Liver (tissue), 9 donors: ENCODE measurements around the gene C22orf42. TPM values are rescaled to one million over a fixed set of nuclear protein-coding genes. Genes with fewer than 3 reads are reported as not detected.
"Not testable (repeated sequence)": the region's sequence is repeated elsewhere in the genome, so short reads cannot be mapped to it uniquely, and the experiment has no call there.

Experiments
- DNase-seq: peaks from one replicate; pipeline ENCODE4 v3.0.0-alpha.2; 2017; ENCODE audit warnings: low spot score
- H3K27ac ChIP-seq, 2 donors: one replicate each; pipeline ENCODE4 v1.7.0; 2013; ENCODE audit warnings: inconsistent platforms in 2 of 2, low read length in 2 of 2, control low read depth in 1 of 2, low read depth in 1 of 2, mild to moderate bottlenecking in 1 of 2
- H3K27me3 ChIP-seq, 4 donors: one replicate each; pipeline versions ENCODE4 v1.6.1 to v1.7.0; 2013; ENCODE audit warnings: low read length in 3 of 4, inconsistent platforms in 1 of 4, mild to moderate bottlenecking in 1 of 4, moderate library complexity in 1 of 4; ENCODE audit not compliant: control insufficient read depth in 4 of 4, insufficient read depth in 4 of 4
- H3K36me3 ChIP-seq, 4 donors: one replicate each; pipeline versions ENCODE4 v1.6.1 to v1.7.0; 2013; ENCODE audit warnings: low read length in 3 of 4, mild to moderate bottlenecking in 3 of 4, low read depth in 1 of 4, moderate library complexity in 1 of 4; ENCODE audit not compliant: control insufficient read depth in 4 of 4, insufficient read depth in 3 of 4
- H3K4me1 ChIP-seq, 4 donors: one replicate each; pipeline versions ENCODE4 v1.6.1 to v1.7.0; 2013; ENCODE audit warnings: low read length in 3 of 4, mild to moderate bottlenecking in 3 of 4, moderate library complexity in 1 of 4; ENCODE audit not compliant: control insufficient read depth in 4 of 4, insufficient read depth in 4 of 4
- H3K4me3 ChIP-seq, 3 donors: one replicate each; pipeline versions ENCODE4 v1.6.1 to v1.7.0; 2013; ENCODE audit warnings: low read length in 3 of 3, control low read depth in 1 of 3, low read depth in 1 of 3, mild to moderate bottlenecking in 1 of 3
- H3K9ac ChIP-seq, 2 donors: one replicate each; pipeline ENCODE4 v1.7.0; 2013; ENCODE audit warnings: low read length in 2 of 2, mild to moderate bottlenecking in 2 of 2, moderate library complexity in 2 of 2, control low read depth in 1 of 2, low read depth in 1 of 2
- H3K9me3 ChIP-seq, 4 donors: one replicate each; pipeline versions ENCODE4 v1.6.1 to v1.7.0; 2013; ENCODE audit warnings: low read length in 3 of 4; ENCODE audit not compliant: control insufficient read depth in 4 of 4
- EGR1 ChIP-seq, 2 donors: IDR thresholded peaks; 2 replicates each; pipeline ENCODE4 v1.6.1; 2016 to 2018; ENCODE audit warnings: antibody characterized with exemption in 2 of 2, low read depth in 2 of 2
- FOXA1 ChIP-seq: IDR thresholded peaks from 2 replicates; pipeline ENCODE4 v1.6.1; 2016; ENCODE audit warnings: antibody characterized with exemption
- FOXA2 ChIP-seq: IDR thresholded peaks from 2 replicates; pipeline ENCODE4 v1.6.1; 2016; ENCODE audit warnings: antibody characterized with exemption
- GABPA ChIP-seq, 2 donors: IDR thresholded peaks in 1 of 2; conservative IDR thresholded peaks in 1 of 2; 2 replicates each; pipeline ENCODE4 v1.6.1; 2016; ENCODE audit warnings: antibody characterized with exemption in 2 of 2, mild to moderate bottlenecking in 1 of 2, moderate library complexity in 1 of 2
- HNF4A ChIP-seq, 2 donors: conservative IDR thresholded peaks; 2 replicates each; pipeline ENCODE4 v1.6.1; 2016; ENCODE audit warnings: antibody characterized with exemption in 2 of 2, mild to moderate bottlenecking in 2 of 2
- HNF4G ChIP-seq: IDR thresholded peaks from 2 replicates; pipeline ENCODE4 v1.6.1; 2016; ENCODE audit warnings: antibody characterized with exemption
- JUND ChIP-seq, 2 donors: IDR thresholded peaks; 2 replicates each; pipeline ENCODE4 v1.6.1; 2016; ENCODE audit warnings: antibody characterized with exemption in 2 of 2
- NR2F2 ChIP-seq: IDR thresholded peaks from 2 replicates; pipeline ENCODE4 v1.6.1; 2016; ENCODE audit warnings: antibody characterized with exemption
- RAD21 ChIP-seq, 2 donors: IDR thresholded peaks; 2 replicates each; pipeline ENCODE4 v1.6.1; 2016; ENCODE audit warnings: antibody characterized with exemption in 2 of 2, mild to moderate bottlenecking in 2 of 2
- RXRA ChIP-seq, 2 donors: IDR thresholded peaks; 2 replicates each; pipeline ENCODE4 v1.6.1; 2017 to 2018; ENCODE audit warnings: antibody characterized with exemption in 2 of 2, mild to moderate bottlenecking in 1 of 2
- SP1 ChIP-seq: IDR thresholded peaks from 2 replicates; pipeline ENCODE4 v1.6.1; 2018; ENCODE audit warnings: antibody characterized with exemption, mild to moderate bottlenecking
- TAF1 ChIP-seq: conservative IDR thresholded peaks from 2 replicates; pipeline ENCODE4 v1.6.1; 2016; ENCODE audit warnings: antibody characterized with exemption, mild to moderate bottlenecking
- YY1 ChIP-seq: IDR thresholded peaks from 2 replicates; pipeline ENCODE4 v1.6.1; 2016; ENCODE audit warnings: antibody characterized with exemption, mild to moderate bottlenecking
- WGBS: extraction: QIAGEN DNeasy Blood & Tissue Kit; methylation state at CpG from one replicate; pipeline ENCODE4 v1.1.7; 2013; 5-methylcytosine and 5-hydroxymethylcytosine counted together
- polyA plus RNA-seq, 2 donors: library from polyadenylated mRNA; stranded (reverse) in 1 of 2; unstranded in 1 of 2; fragments of 200-250 nt in 1 of 2; fragments of >200 nt in 1 of 2; fragmentation: Nextera tagmentation in 1 of 2; extraction: Ambion mirVana in 1 of 2; gene quantifications; one replicate each; pipeline versions ENCODE4 v1.2.1 to v1.2.3, GENCODE V29; 2013 to 2015
- total RNA-seq, 2 donors: library from RNA; depleted of rRNA; stranded (reverse); fragments of >200 nt; gene quantifications; one replicate each; pipeline ENCODE4 v1.2.3, GENCODE V29; 2014
- TF ChIP-seq, protein P1 (sequence below): IDR thresholded peaks from 2 replicates; pipeline ENCODE4 v1.6.1; 2016; ENCODE audit warnings: antibody characterized with exemption, mild to moderate bottlenecking
- TF ChIP-seq, protein P2 (sequence below): IDR thresholded peaks from 2 replicates; pipeline ENCODE4 v1.6.1; 2016; ENCODE audit warnings: antibody characterized with exemption
- TF ChIP-seq, protein P3 (sequence below): fragments of 150-350 bp; IDR thresholded peaks from 2 replicates; pipeline ENCODE4 v1.5.1; 2017; ENCODE audit warnings: improper control_type of control experiment, low read depth, low read length; ENCODE audit not compliant: missing input control
- donor health status: healthy.
- donor health status: healthy.
- donor health status: healthy.
- donor health status: healthy.
- donor health status: healthy.

The C22orf42 gene
- total and polyA plus RNA-seq, 4 donors: not detected

DNA sequence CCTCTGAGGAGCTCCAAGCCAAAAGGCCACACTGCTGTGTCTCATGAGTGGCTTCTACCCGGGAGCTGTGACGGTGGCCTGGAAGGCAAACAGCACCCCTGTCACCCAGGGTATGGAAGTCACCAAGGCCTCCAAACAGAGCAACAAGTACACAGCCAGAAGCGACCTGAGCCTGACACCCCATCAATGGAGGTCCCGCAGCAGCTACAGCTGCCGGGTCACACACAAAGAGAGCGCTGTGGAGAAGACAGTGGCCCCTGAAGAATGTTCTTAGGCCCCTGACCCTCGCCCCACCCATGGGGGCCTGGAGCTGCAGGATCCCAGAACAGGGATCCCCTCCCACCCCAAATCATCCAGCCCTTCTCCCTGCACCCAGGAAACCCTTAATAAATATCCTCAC is 40.9 kb upstream of the C22orf42 start:
- no peaks in the 10 kb centered on the region for H3K36me3 ChIP-seq
- no peaks in the 10 kb centered on the region for H3K9me3 ChIP-seq
- WGBS: 89% methylated on average over 7 of the region's 7 CpGs
- TF ChIP-seq, protein P1, sequence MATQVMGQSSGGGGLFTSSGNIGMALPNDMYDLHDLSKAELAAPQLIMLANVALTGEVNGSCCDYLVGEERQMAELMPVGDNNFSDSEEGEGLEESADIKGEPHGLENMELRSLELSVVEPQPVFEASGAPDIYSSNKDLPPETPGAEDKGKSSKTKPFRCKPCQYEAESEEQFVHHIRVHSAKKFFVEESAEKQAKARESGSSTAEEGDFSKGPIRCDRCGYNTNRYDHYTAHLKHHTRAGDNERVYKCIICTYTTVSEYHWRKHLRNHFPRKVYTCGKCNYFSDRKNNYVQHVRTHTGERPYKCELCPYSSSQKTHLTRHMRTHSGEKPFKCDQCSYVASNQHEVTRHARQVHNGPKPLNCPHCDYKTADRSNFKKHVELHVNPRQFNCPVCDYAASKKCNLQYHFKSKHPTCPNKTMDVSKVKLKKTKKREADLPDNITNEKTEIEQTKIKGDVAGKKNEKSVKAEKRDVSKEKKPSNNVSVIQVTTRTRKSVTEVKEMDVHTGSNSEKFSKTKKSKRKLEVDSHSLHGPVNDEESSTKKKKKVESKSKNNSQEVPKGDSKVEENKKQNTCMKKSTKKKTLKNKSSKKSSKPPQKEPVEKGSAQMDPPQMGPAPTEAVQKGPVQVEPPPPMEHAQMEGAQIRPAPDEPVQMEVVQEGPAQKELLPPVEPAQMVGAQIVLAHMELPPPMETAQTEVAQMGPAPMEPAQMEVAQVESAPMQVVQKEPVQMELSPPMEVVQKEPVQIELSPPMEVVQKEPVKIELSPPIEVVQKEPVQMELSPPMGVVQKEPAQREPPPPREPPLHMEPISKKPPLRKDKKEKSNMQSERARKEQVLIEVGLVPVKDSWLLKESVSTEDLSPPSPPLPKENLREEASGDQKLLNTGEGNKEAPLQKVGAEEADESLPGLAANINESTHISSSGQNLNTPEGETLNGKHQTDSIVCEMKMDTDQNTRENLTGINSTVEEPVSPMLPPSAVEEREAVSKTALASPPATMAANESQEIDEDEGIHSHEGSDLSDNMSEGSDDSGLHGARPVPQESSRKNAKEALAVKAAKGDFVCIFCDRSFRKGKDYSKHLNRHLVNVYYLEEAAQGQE: no peak
- TF ChIP-seq, protein P2, sequence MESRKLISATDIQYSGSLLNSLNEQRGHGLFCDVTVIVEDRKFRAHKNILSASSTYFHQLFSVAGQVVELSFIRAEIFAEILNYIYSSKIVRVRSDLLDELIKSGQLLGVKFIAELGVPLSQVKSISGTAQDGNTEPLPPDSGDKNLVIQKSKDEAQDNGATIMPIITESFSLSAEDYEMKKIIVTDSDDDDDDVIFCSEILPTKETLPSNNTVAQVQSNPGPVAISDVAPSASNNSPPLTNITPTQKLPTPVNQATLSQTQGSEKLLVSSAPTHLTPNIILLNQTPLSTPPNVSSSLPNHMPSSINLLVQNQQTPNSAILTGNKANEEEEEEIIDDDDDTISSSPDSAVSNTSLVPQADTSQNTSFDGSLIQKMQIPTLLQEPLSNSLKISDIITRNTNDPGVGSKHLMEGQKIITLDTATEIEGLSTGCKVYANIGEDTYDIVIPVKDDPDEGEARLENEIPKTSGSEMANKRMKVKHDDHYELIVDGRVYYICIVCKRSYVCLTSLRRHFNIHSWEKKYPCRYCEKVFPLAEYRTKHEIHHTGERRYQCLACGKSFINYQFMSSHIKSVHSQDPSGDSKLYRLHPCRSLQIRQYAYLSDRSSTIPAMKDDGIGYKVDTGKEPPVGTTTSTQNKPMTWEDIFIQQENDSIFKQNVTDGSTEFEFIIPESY: no peak
- TF ChIP-seq FOXA2: no peak
- no peak for TF ChIP-seq NR2F2
- TF ChIP-seq EGR1 (IDR thresholded peaks at IDR 0.05; ENCODE audit: low read depth in 2 of 2): no peak
- no peak for TF ChIP-seq RXRA (IDR thresholded peaks at IDR 0.05)
- no peak overlapping the region for H3K4me3 ChIP-seq
- no peak overlapping the region for H3K27ac ChIP-seq
- no peak overlapping the region for H3K9ac ChIP-seq
- H3K4me1 ChIP-seq: peaks cover 3 to 18% (median 8%) of the 10 kb centered on the region in 4 donors
- no peak for DNase-seq
- peaks cover 0 to 4% (median 0%) of the 10 kb centered on the region in 4 donors for H3K27me3 ChIP-seq

DNA sequence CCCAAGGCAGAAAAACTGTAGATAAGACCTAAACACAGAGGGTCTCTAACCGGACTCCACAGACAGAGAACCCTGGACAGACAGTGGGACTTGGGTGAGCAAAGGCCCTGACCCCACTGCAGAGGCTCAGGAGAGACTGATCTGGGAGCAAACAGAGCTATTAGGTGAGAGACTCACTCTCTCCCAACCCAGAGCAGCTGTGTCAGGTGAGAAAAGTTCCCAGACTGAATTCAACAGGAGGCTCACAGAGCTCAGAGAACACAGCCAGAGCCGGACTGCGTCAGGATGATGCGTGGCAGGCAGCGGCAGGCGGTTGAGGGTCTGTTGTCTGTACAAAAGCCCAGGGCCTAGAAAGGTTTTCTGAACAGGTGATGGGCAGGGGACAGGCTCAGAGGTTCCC is 40.2 kb upstream of the C22orf42 start:
- no peak for DNase-seq
- TF ChIP-seq YY1: no peak
- TF ChIP-seq HNF4A (conservative IDR thresholded peaks at IDR 0.05): no peak
- no peak for TF ChIP-seq HNF4G
- TF ChIP-seq, protein P3, sequence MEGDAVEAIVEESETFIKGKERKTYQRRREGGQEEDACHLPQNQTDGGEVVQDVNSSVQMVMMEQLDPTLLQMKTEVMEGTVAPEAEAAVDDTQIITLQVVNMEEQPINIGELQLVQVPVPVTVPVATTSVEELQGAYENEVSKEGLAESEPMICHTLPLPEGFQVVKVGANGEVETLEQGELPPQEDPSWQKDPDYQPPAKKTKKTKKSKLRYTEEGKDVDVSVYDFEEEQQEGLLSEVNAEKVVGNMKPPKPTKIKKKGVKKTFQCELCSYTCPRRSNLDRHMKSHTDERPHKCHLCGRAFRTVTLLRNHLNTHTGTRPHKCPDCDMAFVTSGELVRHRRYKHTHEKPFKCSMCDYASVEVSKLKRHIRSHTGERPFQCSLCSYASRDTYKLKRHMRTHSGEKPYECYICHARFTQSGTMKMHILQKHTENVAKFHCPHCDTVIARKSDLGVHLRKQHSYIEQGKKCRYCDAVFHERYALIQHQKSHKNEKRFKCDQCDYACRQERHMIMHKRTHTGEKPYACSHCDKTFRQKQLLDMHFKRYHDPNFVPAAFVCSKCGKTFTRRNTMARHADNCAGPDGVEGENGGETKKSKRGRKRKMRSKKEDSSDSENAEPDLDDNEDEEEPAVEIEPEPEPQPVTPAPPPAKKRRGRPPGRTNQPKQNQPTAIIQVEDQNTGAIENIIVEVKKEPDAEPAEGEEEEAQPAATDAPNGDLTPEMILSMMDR: no peak
- no peak for TF ChIP-seq TAF1
- TF ChIP-seq FOXA1: no peak
- no peak for TF ChIP-seq JUND (IDR thresholded peaks at IDR 0.05)
- TF ChIP-seq, protein P1: no peak
- TF ChIP-seq GABPA (IDR thresholded peaks at IDR 0.05 in 1 of 2, conservative IDR thresholded peaks at IDR 0.05 in 1 of 2): no peak
- no peak for TF ChIP-seq EGR1 (IDR thresholded peaks at IDR 0.05; ENCODE audit: low read depth in 2 of 2)
- no peak for TF ChIP-seq SP1
- no peak for TF ChIP-seq RAD21 (IDR thresholded peaks at IDR 0.05)
- no peak for TF ChIP-seq FOXA2
- H3K4me1 ChIP-seq: peaks cover 3 to 14% (median 8%) of the 10 kb centered on the region in 4 donors

DNA sequence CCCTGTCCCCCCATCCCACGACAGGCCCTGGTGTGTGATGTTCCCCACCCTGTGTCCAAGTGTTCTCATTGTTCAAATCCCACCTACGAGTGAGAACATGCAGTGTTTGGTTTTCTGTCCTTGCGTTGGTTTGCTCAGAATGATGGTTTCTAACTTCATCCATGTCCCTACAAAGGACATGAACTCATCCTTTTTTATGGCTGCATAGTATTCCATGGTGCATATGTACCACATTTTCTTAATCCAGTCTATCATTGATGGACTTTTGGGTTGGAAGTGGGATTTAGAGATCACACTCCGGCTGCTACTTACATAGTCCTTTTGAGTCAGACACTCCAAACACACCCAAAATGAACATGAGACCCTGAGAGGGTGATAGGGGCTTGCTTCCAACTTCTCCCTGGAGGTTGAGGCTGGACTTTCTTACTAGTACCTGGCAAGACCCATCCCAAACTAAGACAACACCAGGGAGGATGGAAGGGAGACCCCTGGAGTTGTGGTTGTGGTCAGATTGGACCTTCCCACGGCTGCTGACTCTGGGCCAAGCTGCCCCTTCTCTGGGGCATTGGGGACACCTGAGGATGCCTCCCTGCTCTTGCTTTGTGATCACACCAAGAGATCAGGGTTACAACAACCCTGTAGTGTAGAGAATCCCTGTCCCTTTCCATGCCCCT is 38.6 kb upstream of the C22orf42 start:
- not testable (repeated sequence) for H3K4me3 ChIP-seq, DNase-seq, H3K9me3 ChIP-seq, H3K27me3 ChIP-seq, H3K36me3 ChIP-seq, H3K27ac ChIP-seq, H3K9ac ChIP-seq, H3K4me1 ChIP-seq
- 87% methylated on average over 5 of the region's 5 CpGs for WGBS

More for the DNA sequence above, 40.2 kb upstream of the C22orf42 start:
- Histone ChIP-seq H3K27ac (no peak overlapping the region), H3K27me3 (peaks cover 0 to 4% (median 0%) of the 10 kb centered on the region in 4 donors), H3K4me3 (no peak overlapping the region), H3K9ac (no peak overlapping the region), H3K9me3 (no peaks in the 10 kb centered on the region), H3K36me3 (no peaks in the 10 kb centered on the region)
- 95% methylated on average over 6 of the region's 6 CpGs for WGBS
